SH-SY5Y (cell line): ENCODE data around the gene ASIP.

Experiments used
- GATA2 ChIP-seq: IDR thresholded peaks from 2 replicates; pipeline ENCODE4 v1.6.1; 2011; ENCODE audit warnings: mild to moderate bottlenecking, low read depth, low read length
- GATA3 ChIP-seq: IDR thresholded peaks from 2 replicates; pipeline ENCODE4 v1.6.1; 2011; ENCODE audit warnings: low read depth, mild to moderate bottlenecking, low read length, moderate library complexity

GRCh38 chr20:34295284-34295683 lies 54.1 kb downstream of the ASIP start:
- no peak for TF ChIP-seq GATA3
- TF ChIP-seq GATA2: no peak
